Sigmoid colon (tissue), 7 donors: ENCODE data around the gene CFB. TPM values are rescaled to one million over a fixed set of nuclear protein-coding genes. Genes with fewer than 3 reads are reported as not detected.

Source experiments
- DNase-seq: peaks from one replicate; pipeline ENCODE4 v3.0.0-alpha.2; 2019
- H3K27ac ChIP-seq, 4 donors: fragments of 200-600 bp; sonication (generic); one replicate each; pipeline ENCODE4 v1.5.1; 2016 to 2019; ENCODE audit warnings: mild to moderate bottlenecking in 1 of 4
- H3K27me3 ChIP-seq, 3 donors: fragments of 200-600 bp; sonication (generic); one replicate each; pipeline ENCODE4 v1.5.1; 2019; ENCODE audit warnings: mild to moderate bottlenecking in 1 of 3
- H3K36me3 ChIP-seq, 4 donors: fragments of 200-600 bp; sonication (generic); one replicate each; pipeline ENCODE4 v1.5.1; 2016 to 2019
- H3K4me1 ChIP-seq, 4 donors: fragments of 200-600 bp; sonication (generic); one replicate each; pipeline ENCODE4 v1.5.1; 2017 to 2019
- H3K4me3 ChIP-seq, 4 donors: fragments of 200-600 bp; sonication (generic); one replicate each; pipeline ENCODE4 v1.5.1; 2017 to 2019; ENCODE audit warnings: mild to moderate bottlenecking in 2 of 4, moderate library complexity in 1 of 4
- H3K9me3 ChIP-seq, 4 donors: fragments of 200-600 bp in 3 of 4; sonication (generic) in 3 of 4; one replicate each; pipeline versions ENCODE4 v1.5.1 to v1.6.1; 2013 to 2019
- CTCF ChIP-seq, 4 experiments: fragments of 450-650 bp in 3 of 4; fragments of 200-600 bp in 1 of 4; IDR thresholded peaks; one replicate each; pipeline ENCODE4 v1.5.1; 2016 to 2019; ENCODE audit warnings: antibody characterized with exemption in 4 of 4, mild to moderate bottlenecking in 3 of 4, moderate library complexity in 2 of 4
- EP300 ChIP-seq, 4 donors: sonication (generic); formaldehyde crosslinking; IDR thresholded peaks; one replicate each; pipeline ENCODE4 v1.6.1; 2017; ENCODE audit warnings: antibody characterized with exemption in 4 of 4
- POLR2A ChIP-seq, 2 donors: fragments of 450-650 bp; IDR thresholded peaks; one replicate each; pipeline ENCODE4 v1.6.1; 2016; ENCODE audit warnings: antibody characterized with exemption in 2 of 2, mild to moderate bottlenecking in 2 of 2, moderate library complexity in 2 of 2
- POLR2AphosphoS5 ChIP-seq, 4 donors: sonication (generic); formaldehyde crosslinking; IDR thresholded peaks; one replicate each; pipeline ENCODE4 v1.6.1; 2017; ENCODE audit warnings: antibody characterized with exemption in 4 of 4
- WGBS, 2 donors: extraction: QIAGEN DNeasy Blood & Tissue Kit; methylation state at CpG; one replicate each; pipeline ENCODE4 v1.1.7; 2013; 5-methylcytosine and 5-hydroxymethylcytosine counted together
- intact Hi-C: fragments of 100-400 bp; cut with DNase I; formaldehyde crosslinking; loops from one replicate; pipeline ENCODE4 v1.15.1; 2023
- polyA plus RNA-seq, 3 donors: library from polyadenylated mRNA; stranded (reverse); fragments of 200-250 nt; gene quantifications; one replicate each; pipeline ENCODE4 v1.2.3, GENCODE V29; 2013
- total RNA-seq, 4 donors: library from RNA; depleted of rRNA; stranded (reverse); fragments of >200 nt; gene quantifications; one replicate each; pipeline ENCODE4 v1.1.0, GENCODE V29; 2016
- donor health status: healthy with polysubstance abuse.
- donor health status: Bipolar disorder and iron deficiency.
- donor health status: healthy.

Gene CFB
- total and polyA plus RNA-seq, 7 donors: 3.6 to 118 (median 23.9) TPM

- whole genome bisulfite sequencing, 2 donors: 89 to 91% methylated on average over 7 of the region's 7 CpGs
Measured at GRCh38 chr6:31949926-31950548, 4.1 kb downstream of the CFB start.

GRCh38 chr6:31952140-31952805 lies 6.4 kb downstream of the CFB start:
- peak overlapping the region in 3 of 4 donors; percentile 36 to 50 (median 47) for H3K27ac ChIP-seq
- H3K27me3 ChIP-seq: no peaks in the 10 kb centered on the region
- intact Hi-C loops: loop anchor here (5.0 to 10.0 kb wide), 3 partner anchors 117 to 407 kb away; partner anchors contain the start of genes ATP6V1G2, DDX39B, LY6G5C and NFKBIL1
- TF ChIP-seq EP300 (IDR thresholded peaks at IDR 0.05): no peak
- TF ChIP-seq POLR2A (IDR thresholded peaks at IDR 0.05): no peak
- TF ChIP-seq POLR2AphosphoS5 (IDR thresholded peaks at IDR 0.05): peak in 1 of 4 donors; percentile 27
- peak; percentile 30 to 65 (median 62) for TF ChIP-seq CTCF (IDR thresholded peaks at IDR 0.05)
- peaks cover 25 to 62% (median 42%) of the 10 kb centered on the region in 4 donors for H3K36me3 ChIP-seq
- H3K4me1 ChIP-seq: peaks cover 0 to 4% (median under 1%) of the 10 kb centered on the region in 4 donors
- DNase-seq: peak; percentile 76
- WGBS, 2 donors: 40 to 63% methylated on average over 5 of the region's 5 CpGs
- no peaks in the 10 kb centered on the region for H3K9me3 ChIP-seq
- H3K4me3 ChIP-seq: no peak overlapping the region

More at GRCh38 chr6:31949926-31950548, 4.1 kb downstream of the CFB start:
- no peak for TF ChIP-seq POLR2AphosphoS5 (IDR thresholded peaks at IDR 0.05)
- no peak for TF ChIP-seq EP300 (IDR thresholded peaks at IDR 0.05)
- no peak for TF ChIP-seq POLR2A (IDR thresholded peaks at IDR 0.05)
- TF ChIP-seq CTCF (IDR thresholded peaks at IDR 0.05): no peak
- DNase-seq: no peak
- H3K27me3 ChIP-seq: no peaks in the 10 kb centered on the region
- peaks cover 0 to 18% (median 16%) of the 10 kb centered on the region in 4 donors for H3K4me1 ChIP-seq
- H3K27ac ChIP-seq: peak overlapping the region in 1 of 4 donors; percentile 6
- H3K4me3 ChIP-seq: no peak overlapping the region
- peaks cover 16 to 41% (median 26%) of the 10 kb centered on the region in 4 donors for H3K36me3 ChIP-seq
- intact Hi-C loops: loop anchor here (5.0 to 10.0 kb wide), 3 partner anchors 115 to 405 kb away; partner anchors contain the start of genes ATP6V1G2, DDX39B, LY6G5C and NFKBIL1
- no peaks in the 10 kb centered on the region for H3K9me3 ChIP-seq

GRCh38 chr6:31952890-31953289 lies 7.0 kb downstream of the CFB start:
- intact Hi-C loops: loop anchor here (5.0 to 10.0 kb wide), 3 partner anchors 118 to 408 kb away; partner anchors contain the start of genes ATP6V1G2, DDX39B, LY6G5C and NFKBIL1
- no peak for DNase-seq
- H3K4me3 ChIP-seq: no peak overlapping the region
- no peaks in the 10 kb centered on the region for H3K9me3 ChIP-seq
- H3K27ac ChIP-seq: peak overlapping the region in 3 of 4 donors; percentile 36 to 50 (median 47)
- no peaks in the 10 kb centered on the region for H3K27me3 ChIP-seq
- TF ChIP-seq POLR2A (IDR thresholded peaks at IDR 0.05): no peak
- TF ChIP-seq POLR2AphosphoS5 (IDR thresholded peaks at IDR 0.05): no peak
- no peak for TF ChIP-seq EP300 (IDR thresholded peaks at IDR 0.05)
- H3K36me3 ChIP-seq: peaks cover 25 to 62% (median 42%) of the 10 kb centered on the region in 4 donors
- peaks cover 0 to 10% (median 6%) of the 10 kb centered on the region in 4 donors for H3K4me1 ChIP-seq
- WGBS, 2 donors: 79 to 85% methylated on average over 5 of the region's 5 CpGs

- WGBS, 2 donors: 97% methylated on average over 28 of the region's 28 CpGs
- TF ChIP-seq CTCF (IDR thresholded peaks at IDR 0.05) (no peak), POLR2A (IDR thresholded peaks at IDR 0.05) (no peak), EP300 (IDR thresholded peaks at IDR 0.05) (no peak), POLR2AphosphoS5 (IDR thresholded peaks at IDR 0.05) (no peak)
- Histone ChIP-seq H3K36me3 (peaks cover 25 to 62% (median 42%) of the 10 kb centered on the region in 4 donors), H3K9me3 (no peaks in the 10 kb centered on the region), H3K4me3 (no peak overlapping the region), H3K27ac (no peak overlapping the region), H3K27me3 (no peaks in the 10 kb centered on the region), H3K4me1 (peaks cover 0 to 21% (median 15%) of the 10 kb centered on the region in 4 donors)
- no peak for DNase-seq
- intact Hi-C loops: loop anchor here (5.0 to 10.0 kb wide), 3 partner anchors 120 to 410 kb away; partner anchors contain the start of genes ATP6V1G2, DDX39B, LY6G5C and NFKBIL1
Measured at GRCh38 chr6:31954511-31954910, 8.6 kb downstream of the CFB start.

- Histone ChIP-seq H3K4me1 (peaks cover 0 to 25% (median 22%) of the 10 kb centered on the region in 4 donors), H3K4me3 (no peak overlapping the region), H3K27ac (no peak overlapping the region), H3K36me3 (peaks cover 37 to 68% (median 48%) of the 10 kb centered on the region in 4 donors), H3K9me3 (no peaks in the 10 kb centered on the region), H3K27me3 (no peaks in the 10 kb centered on the region)
- no peak for DNase-seq
- WGBS, 2 donors: 66 to 97% methylated on average over 3 of the region's 3 CpGs
- intact Hi-C loops: loop anchor here (10.0 kb wide), 2 partner anchors 122 to 412 kb away; partner anchors contain the start of genes ATP6V1G2, DDX39B and NFKBIL1
- TF ChIP-seq POLR2A (IDR thresholded peaks at IDR 0.05) (no peak), POLR2AphosphoS5 (IDR thresholded peaks at IDR 0.05) (no peak), EP300 (IDR thresholded peaks at IDR 0.05) (no peak), CTCF (IDR thresholded peaks at IDR 0.05) (no peak)
Measured at GRCh38 chr6:31956796-31957195, 10.9 kb downstream of the CFB start.
